GM12874 (cell line): ENCODE data around the gene OR5M10.
A peak's percentile ranks its signal among the peaks of the same experiment; 100 is the strongest.

Experiments used
- CTCF ChIP-seq: IDR thresholded peaks from 2 replicates; pipeline ENCODE4 v1.5.1; 2011; ENCODE audit warnings: low read depth, mild to moderate bottlenecking, control low read depth, low read length, moderate library complexity; ENCODE audit not compliant: insufficient read depth

The OR5M10 gene

GRCh38 chr11:56577621-56578020 lies at the start of gene OR5M10:
Gene OR5M10, minus strand, starts transcription at chr11:56577721. Its CDS starts 0 bp downstream, at chr11:56577721.
- no peak for TF ChIP-seq CTCF

- no peak for TF ChIP-seq CTCF
Measured at GRCh38 chr11:56625946-56626345, 48.4 kb upstream of the OR5M10 start.

- 0 out of 2 replicates have a peak, but pooled peaks have one; percentile 17 for TF ChIP-seq CTCF
Measured at GRCh38 chr11:56624661-56625110, 47.2 kb upstream of the OR5M10 start.

GRCh38 chr11:56611174-56611573 lies 33.7 kb upstream of the OR5M10 start:
- TF ChIP-seq CTCF: no peak

GRCh38 chr11:56558574-56558973 lies 18.9 kb downstream of the OR5M10 start:
- TF ChIP-seq CTCF: no peak

- no peak for TF ChIP-seq CTCF
Measured at GRCh38 chr11:56545531-56545930, 32.0 kb downstream of the OR5M10 start.

- TF ChIP-seq CTCF: no peak
Measured at GRCh38 chr11:56543739-56544138, 33.8 kb downstream of the OR5M10 start.
